ENCODE results near the gene SBSN. TPM values are rescaled to one million over a fixed set of nuclear protein-coding genes. Genes with fewer than 3 reads are reported as not detected.

SBSN gene
- total and polyA plus RNA-seq, 9 of the 15 experiments (the other 6 are each of a cell fraction or from before 2014, with no cell fraction given) = 0.05 TPM; not detected in 8

GRCh38 chr19:35549174-35549788 lies 21.2 kb upstream of the SBSN start (continued):
- TF ChIP-seq RFX7 (CRISPR knock-in tag; IDR thresholded peaks at IDR 0.05) (no peak), REST (IDR thresholded peaks at IDR 0.05; ENCODE audit: borderline replicate concordance) (peak; percentile 53; the same call in 1 of the 2 replicates), REST (CRISPR knock-in tag; IDR thresholded peaks at IDR 0.05; ENCODE audit: low read depth) (no peak), BHLHE40 (IDR thresholded peaks at IDR 0.05; ENCODE audit: low read length) (no peak), ZNF407 (IDR thresholded peaks at IDR 0.05; ENCODE audit: low read depth) (peak; percentile 44; the same call in 1 of the 2 replicates), ZNF239 (CRISPR knock-in tag; IDR thresholded peaks at IDR 0.05) (no peak), USF2 (CRISPR knock-in tag; IDR thresholded peaks at IDR 0.05) (no peak), CBX2 (IDR thresholded peaks at IDR 0.05; ENCODE audit: insufficient read depth, low read length, poor library complexity, severe bottlenecking) (no peak)

Data from K562 (cell line).